Measurements from ENCODE around the gene TMEM130.

- TF ChIP-seq EZH2 (IDR thresholded peaks at IDR 0.05; ENCODE audit: low read depth, unreplicated experiment), result no peak
- TF ChIP-seq CTCF (conservative IDR thresholded peaks at IDR 0.05; ENCODE audit: low read depth in 2 of 2), result no peak
- no peak for TF ChIP-seq NANOG (IDR thresholded peaks at IDR 0.05; ENCODE audit: borderline replicate concordance)
- TF ChIP-seq EZH2phosphoT487 (IDR thresholded peaks at IDR 0.05; ENCODE audit: unreplicated experiment), result no peak
- TF ChIP-seq POLR2AphosphoS5 (IDR thresholded peaks at IDR 0.05; ENCODE audit: low read depth), result no peak
- TF ChIP-seq REST (IDR thresholded peaks at IDR 0.05; ENCODE audit: unreplicated experiment), result no peak
- TF ChIP-seq ZNF114 (CRISPR knock-in tag; IDR thresholded peaks at IDR 0.05), result no peak
- no peak for TF ChIP-seq CREB1 (CRISPR knock-in tag; IDR thresholded peaks at IDR 0.05; ENCODE audit: low read depth)
- no peak for TF ChIP-seq STAT1 (IDR thresholded peaks at IDR 0.05; ENCODE audit: unreplicated experiment)
- no peak for TF ChIP-seq ETS1 (IDR thresholded peaks at IDR 0.05)
Measured at GRCh38 chr7:98875501-98875900, 5.7 kb upstream of the TMEM130 start.
